ENCODE results near the gene CIAO2B. TPM values are rescaled to one million over a fixed set of nuclear protein-coding genes. Genes with fewer than 3 reads are reported as not detected.
A peak's percentile ranks its signal among the peaks of the same experiment; 100 is the strongest.

The CIAO2B gene
- polyA plus RNA-seq, 3 donors = 121 to 140 (median 132) TPM

- peak; percentile 82 for TF ChIP-seq CTCF (IDR thresholded peaks at IDR 0.05)
- no peak overlapping the region for H3K4me2 ChIP-seq (replicated peaks; ENCODE audit: extremely low read depth, low read length, poor library complexity, severe bottlenecking)
- H3K9ac ChIP-seq (ENCODE audit: insufficient read depth, low read length, poor library complexity, severe bottlenecking) = no peak overlapping the region
- H4K20me1 ChIP-seq (ENCODE audit: insufficient read depth, low read length) = no peaks in the 10 kb centered on the region
- no peak overlapping the region for H3K27ac Mint-ChIP-seq
- H3K27me3 Mint-ChIP-seq (ENCODE audit: low read depth in 3 of 3) = peaks cover 7 to 9% (median 8%) of the 10 kb centered on the region in 3 donors
- no peaks in the 10 kb centered on the region for H3K9me3 Mint-ChIP-seq
- DNase-seq = peak; percentile 49 to 64 (median 59)
- H3K36me3 Mint-ChIP-seq = peaks cover 0 to 3% of the 10 kb centered on the region in 2 donors
- H3K9me3 ChIP-seq (replicated peaks in 1 of 2; ENCODE audit: control insufficient read depth in 1 of 2, insufficient read depth in 1 of 2, low read length in 2 of 2) = no peaks in the 10 kb centered on the region
- no peak overlapping the region for H3K27ac ChIP-seq (ENCODE audit: low read depth in 1 of 2, low read length in 2 of 2)
- intact Hi-C loops (cut with micrococcal nuclease) = loop anchor here (2.0 to 5.0 kb wide), 2 partner anchors 30 to 37 kb away; partner anchors contain the start of genes CIAO2B (in 1 of the 2) and RRAD (in 1 of the 2)
- no peaks in the 10 kb centered on the region for H3K4me1 ChIP-seq (ENCODE audit: control insufficient read depth in 1 of 2, insufficient read depth in 2 of 2, low read length in 2 of 2)
- H3K27me3 ChIP-seq (ENCODE audit: control insufficient read depth in 2 of 2, insufficient read depth in 2 of 2, low read length in 2 of 2) = no peaks in the 10 kb centered on the region
- no peak overlapping the region for H3K4me3 Mint-ChIP-seq
- no peaks in the 10 kb centered on the region for H3K36me3 ChIP-seq (replicated peaks in 1 of 2; ENCODE audit: control insufficient read depth in 1 of 2, insufficient read depth in 2 of 2, low read length in 2 of 2)
- WGBS (ENCODE audit: insufficient coverage) = 45% methylated on average over 10 of the region's 11 CpGs
- peaks cover 4% of the 10 kb centered on the region for H3K4me1 Mint-ChIP-seq
- no peak overlapping the region for H2AFZ ChIP-seq (ENCODE audit: insufficient read depth, low read depth, low read length, poor library complexity, severe bottlenecking)
- H3K79me2 ChIP-seq (ENCODE audit: insufficient read depth, low read length) = no peaks in the 10 kb centered on the region
- no peak overlapping the region for H3K4me3 ChIP-seq (replicated peaks in 1 of 3; ENCODE audit: low read depth in 2 of 3, low read length in 3 of 3)
These were observed 39.1 kb downstream of the CIAO2B start for GRCh38 chr16:66894948-66895688.

DNA sequence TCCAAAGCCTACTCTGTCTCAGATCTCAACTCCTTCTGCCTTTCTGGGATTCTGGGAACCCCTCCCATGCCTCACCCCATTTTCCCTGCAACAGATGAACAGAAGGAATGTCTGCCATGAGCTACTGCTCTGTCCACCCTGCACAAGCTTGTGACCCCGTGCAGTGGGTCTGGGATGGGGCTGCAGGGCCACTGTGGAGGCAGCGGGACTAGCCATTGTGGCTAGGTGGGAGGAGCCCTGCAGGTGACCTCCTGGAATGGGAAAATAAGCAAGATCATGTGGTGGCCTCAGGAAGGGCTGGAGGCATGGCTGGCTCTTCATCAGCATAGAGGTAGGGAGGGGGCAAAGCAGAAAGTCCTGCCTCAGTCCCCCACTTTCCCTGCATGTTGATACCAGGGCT, 40.1 kb downstream of the CIAO2B start:
- no peaks in the 10 kb centered on the region for H3K4me1 ChIP-seq (ENCODE audit: control insufficient read depth in 1 of 2, insufficient read depth in 2 of 2, low read length in 2 of 2)
- no peak overlapping the region for H3K9ac ChIP-seq (ENCODE audit: insufficient read depth, low read length, poor library complexity, severe bottlenecking)
- Mint-ChIP-seq H3K4me1 (no peaks in the 10 kb centered on the region), H3K27me3 (ENCODE audit: low read depth in 3 of 3) (peaks cover 7 to 8% (median 8%) of the 10 kb centered on the region in 3 donors), H3K27ac (peak overlapping the region in 1 of 7 donors; percentile 55), H3K4me3 (no peak overlapping the region), H3K36me3 (peaks cover 0 to 7% of the 10 kb centered on the region in 2 donors), H3K9me3 (no peaks in the 10 kb centered on the region)
- H3K27ac ChIP-seq (ENCODE audit: low read depth in 1 of 2, low read length in 2 of 2) = no peak overlapping the region
- no peak overlapping the region for H3K4me3 ChIP-seq (replicated peaks in 1 of 3; ENCODE audit: low read depth in 2 of 3, low read length in 3 of 3)
- no peaks in the 10 kb centered on the region for H3K36me3 ChIP-seq (replicated peaks in 1 of 2; ENCODE audit: control insufficient read depth in 1 of 2, insufficient read depth in 2 of 2, low read length in 2 of 2)
- DNase-seq = no peak
- H4K20me1 ChIP-seq (ENCODE audit: insufficient read depth, low read length) = no peaks in the 10 kb centered on the region
- H3K9me3 ChIP-seq (replicated peaks in 1 of 2; ENCODE audit: control insufficient read depth in 1 of 2, insufficient read depth in 1 of 2, low read length in 2 of 2) = no peaks in the 10 kb centered on the region
- H2AFZ ChIP-seq (ENCODE audit: insufficient read depth, low read depth, low read length, poor library complexity, severe bottlenecking) = no peak overlapping the region
- no peaks in the 10 kb centered on the region for H3K79me2 ChIP-seq (ENCODE audit: insufficient read depth, low read length)
- no peak for TF ChIP-seq CTCF (IDR thresholded peaks at IDR 0.05)
- intact Hi-C loops (cut with micrococcal nuclease) = loop anchor here in 1 of 2 donors (2.0 kb wide), 1 partner anchor 31 kb away; the partner anchor contains the start of gene RRAD
- H3K4me2 ChIP-seq (replicated peaks; ENCODE audit: extremely low read depth, low read length, poor library complexity, severe bottlenecking) = no peak overlapping the region
- 100% methylated on average over 2 of the region's 2 CpGs for WGBS (ENCODE audit: insufficient coverage)
- no peaks in the 10 kb centered on the region for H3K27me3 ChIP-seq (ENCODE audit: control insufficient read depth in 2 of 2, insufficient read depth in 2 of 2, low read length in 2 of 2)
